VCaP (cell line): ENCODE data around the gene DENND2A.

Experiments used
- H3K27ac ChIP-seq: fragments of 450-650 bp; 2 replicates; pipeline ENCODE4 v1.5.1; 2017
- CTCF ChIP-seq: fragments of 450-650 bp; conservative IDR thresholded peaks from 2 replicates; pipeline ENCODE4 v1.5.1; 2017; ENCODE audit warnings: mild to moderate bottlenecking, moderate library complexity

The DENND2A gene

GRCh38 chr7:140495514-140496097 is 145.0 kb downstream of the DENND2A start:
- no peak overlapping the region for H3K27ac ChIP-seq
- TF ChIP-seq CTCF, result no peak

GRCh38 chr7:140494867-140495266 is 145.7 kb downstream of the DENND2A start:
- no peak for TF ChIP-seq CTCF
- H3K27ac ChIP-seq, result no peak overlapping the region

GRCh38 chr7:140489026-140489359 is 151.6 kb downstream of the DENND2A start:
- no peak overlapping the region for H3K27ac ChIP-seq
- no peak for TF ChIP-seq CTCF

GRCh38 chr7:140485500-140486265 is 154.9 kb downstream of the DENND2A start:
- TF ChIP-seq CTCF, result no peak
- H3K27ac ChIP-seq, result peak overlapping the region; percentile 76

GRCh38 chr7:140484951-140485499 is 155.6 kb downstream of the DENND2A start:
- TF ChIP-seq CTCF, result no peak
- H3K27ac ChIP-seq, result peak overlapping the region; percentile 76

- no peak for TF ChIP-seq CTCF
- H3K27ac ChIP-seq, result peak overlapping the region; percentile 76
These were observed 156.1 kb downstream of the DENND2A start for GRCh38 chr7:140484479-140484878.

GRCh38 chr7:140479739-140480084 is 160.9 kb downstream of the DENND2A start:
- H3K27ac ChIP-seq, result peak overlapping the region; percentile 98
- no peak for TF ChIP-seq CTCF
